Neural progenitor cell (in vitro differentiated cells): ENCODE data around the gene SEC16A. TPM values are rescaled to one million over a fixed set of nuclear protein-coding genes. Genes with fewer than 3 reads are reported as not detected.
A peak's percentile ranks its signal among the peaks of the same experiment; 100 is the strongest.

Experiments
- DNase-seq: peaks from one replicate; pipeline ENCODE4 v3.0.0-alpha.2; 2016; ENCODE audit warnings: low spot score
- H2AFZ ChIP-seq: fragments of 200-600 bp; sonication (generic); replicated peaks from 2 replicates; pipeline ENCODE4 v1.6.1; 2016; ENCODE audit warnings: antibody characterized with exemption
- H3F3A ChIP-seq: fragments of 200-600 bp; sonication (generic); 2 replicates; pipeline ENCODE4 v1.6.1; 2016; ENCODE audit warnings: antibody characterized with exemption, low read depth
- H3K27ac ChIP-seq: fragments of 200-600 bp; sonication (generic); 2 replicates; pipeline ENCODE4 v1.5.1; 2016; ENCODE audit warnings: mild to moderate bottlenecking
- H3K27me3 ChIP-seq: fragments of 200-600 bp; sonication (generic); 2 replicates; pipeline ENCODE4 v1.6.1; 2016; ENCODE audit warnings: mild to moderate bottlenecking, moderate library complexity
- H3K36me3 ChIP-seq: fragments of 200-600 bp; sonication (generic); 2 replicates; pipeline ENCODE4 v1.5.1; 2016
- H3K4me1 ChIP-seq: fragments of 200-600 bp; sonication (generic); 2 replicates; pipeline ENCODE4 v1.6.1; 2016; ENCODE audit warnings: mixed run types
- H3K4me2 ChIP-seq: fragments of 200-600 bp; sonication (generic); 2 replicates; pipeline ENCODE4 v1.6.1; 2016
- H3K4me3 ChIP-seq: fragments of 200-600 bp; sonication (generic); 2 replicates; pipeline ENCODE4 v1.5.1; 2016
- H3K79me2 ChIP-seq: fragments of 200-600 bp; sonication (generic); 2 replicates; pipeline ENCODE4 v1.6.1; 2016; ENCODE audit warnings: low read depth
- H3K9ac ChIP-seq: fragments of 200-600 bp; sonication (generic); 2 replicates; pipeline ENCODE4 v1.6.1; 2016
- H3K9me3 ChIP-seq: fragments of 200-600 bp; sonication (generic); 2 replicates; pipeline ENCODE4 v1.5.1; 2016; ENCODE audit warnings: low read depth
- H4K20me1 ChIP-seq: fragments of 200-600 bp; sonication (generic); 2 replicates; pipeline ENCODE4 v1.6.1; 2016; ENCODE audit warnings: low read depth
- H3K27ac Mint-ChIP-seq: 3 replicates; pipeline ENCODE4 v1.8.0; 2021; ENCODE audit warnings: mixed read lengths
- H3K27me3 Mint-ChIP-seq: 2 replicates; pipeline ENCODE4 v1.8.0; 2022; ENCODE audit warnings: low read depth, mild to moderate bottlenecking, inconsistent platforms, moderate library complexity, mixed read lengths; ENCODE audit not compliant: insufficient read depth
- H3K36me3 Mint-ChIP-seq: 3 replicates; pipeline ENCODE4 v1.8.0; 2021; ENCODE audit warnings: mixed read lengths
- H3K4me1 Mint-ChIP-seq: 3 replicates; pipeline ENCODE4 v1.8.0; 2021; ENCODE audit warnings: mixed read lengths
- H3K4me3 Mint-ChIP-seq: 3 replicates; pipeline ENCODE4 v1.8.0; 2021; ENCODE audit warnings: mild to moderate bottlenecking, moderate library complexity, mixed read lengths
- H3K9me3 Mint-ChIP-seq: 3 replicates; pipeline ENCODE4 v1.8.0; 2020; ENCODE audit warnings: mixed read lengths
- CTCF ChIP-seq: fragments of 200-600 bp; sonication (generic); IDR thresholded peaks from 2 replicates; pipeline ENCODE4 v1.5.1; 2017; ENCODE audit warnings: antibody characterized with exemption, mild to moderate bottlenecking
- EZH2 ChIP-seq: fragments of 200-600 bp; sonication (generic); IDR thresholded peaks from 2 replicates; pipeline ENCODE4 v1.6.1; 2017; ENCODE audit warnings: antibody characterized with exemption, mild to moderate bottlenecking, moderate library complexity
- EZH2phosphoT487 ChIP-seq: fragments of 200-600 bp; sonication (generic); IDR thresholded peaks from 2 replicates; pipeline ENCODE4 v1.6.1; 2017; ENCODE audit warnings: antibody characterized with exemption
- total RNA-seq: library from RNA; depleted of rRNA; stranded (reverse); fragments of >200 nt; gene quantifications from 2 replicates; pipeline ENCODE4 v1.2.3, GENCODE V29; 2015; ENCODE audit warnings: low replicate concordance

Gene SEC16A
- total RNA-seq, 1 donor from 2014 or later: 16.8 TPM

GRCh38 chr9:136399176-136400037 lies 83.4 kb downstream of the SEC16A start:
- Histone ChIP-seq H2AFZ (no peak overlapping the region), H3K4me2 (peak overlapping the region; percentile 85), H3K4me1 (no peaks in the 10 kb centered on the region), H3K36me3 (no peaks in the 10 kb centered on the region), H3K4me3 (peak overlapping the region; percentile 99), H4K20me1 (peaks cover 20% of the 10 kb centered on the region), H3K27me3 (no peaks in the 10 kb centered on the region), H3K9me3 (no peaks in the 10 kb centered on the region), H3K9ac (peak overlapping the region; percentile 84), H3K79me2 (peaks cover 24% of the 10 kb centered on the region), H3K27ac (no peak overlapping the region), H3F3A (peaks cover 18% of the 10 kb centered on the region)
- peak overlapping the region; percentile 92 for H3K4me3 Mint-ChIP-seq
- no peaks in the 10 kb centered on the region for H3K9me3 Mint-ChIP-seq
- H3K27me3 Mint-ChIP-seq: peaks cover 4% of the 10 kb centered on the region
- no peak for TF ChIP-seq CTCF
- no peak for TF ChIP-seq EZH2
- peaks cover 14% of the 10 kb centered on the region for H3K4me1 Mint-ChIP-seq
- DNase-seq: peak; percentile 48
- H3K36me3 Mint-ChIP-seq: peaks cover 16% of the 10 kb centered on the region
- H3K27ac Mint-ChIP-seq: peak overlapping the region; percentile 39

GRCh38 chr9:136398286-136398685 lies 84.6 kb downstream of the SEC16A start:
- H3K27me3 ChIP-seq: no peaks in the 10 kb centered on the region
- Mint-ChIP-seq H3K9me3 (no peaks in the 10 kb centered on the region), H3K36me3 (peaks cover 15% of the 10 kb centered on the region), H3K27me3 (peaks cover 4% of the 10 kb centered on the region), H3K4me1 (peaks cover 14% of the 10 kb centered on the region), H3K27ac (no peak overlapping the region), H3K4me3 (peak overlapping the region; percentile 92)
- no peaks in the 10 kb centered on the region for H3K36me3 ChIP-seq
- no peaks in the 10 kb centered on the region for H3K4me1 ChIP-seq
- H3K9ac ChIP-seq: no peak overlapping the region
- H3K79me2 ChIP-seq: peaks cover 24% of the 10 kb centered on the region
- no peak for DNase-seq
- no peak overlapping the region for H2AFZ ChIP-seq
- H3K4me3 ChIP-seq: peak overlapping the region; percentile 99
- no peak overlapping the region for H3K27ac ChIP-seq
- TF ChIP-seq EZH2phosphoT487 (no peak), CTCF (no peak), EZH2 (no peak)
- H3K4me2 ChIP-seq: no peak overlapping the region
- H3K9me3 ChIP-seq: no peaks in the 10 kb centered on the region
- H3F3A ChIP-seq: peaks cover 18% of the 10 kb centered on the region
- peaks cover 20% of the 10 kb centered on the region for H4K20me1 ChIP-seq

GRCh38 chr9:136397643-136398042 lies 85.2 kb downstream of the SEC16A start:
- TF ChIP-seq EZH2: no peak
- no peak for TF ChIP-seq EZH2phosphoT487
- no peak for TF ChIP-seq CTCF
- Mint-ChIP-seq H3K27ac (no peak overlapping the region), H3K36me3 (peaks cover 14% of the 10 kb centered on the region), H3K27me3 (peaks cover 4% of the 10 kb centered on the region), H3K4me1 (peaks cover 14% of the 10 kb centered on the region), H3K4me3 (no peak overlapping the region), H3K9me3 (no peaks in the 10 kb centered on the region)
- H3K9ac ChIP-seq: no peak overlapping the region
- peaks cover 24% of the 10 kb centered on the region for H3K79me2 ChIP-seq
- no peak overlapping the region for H2AFZ ChIP-seq
- no peaks in the 10 kb centered on the region for H3K9me3 ChIP-seq
- DNase-seq: no peak
- H3K27ac ChIP-seq: no peak overlapping the region
- peaks cover 18% of the 10 kb centered on the region for H3F3A ChIP-seq
- H3K36me3 ChIP-seq: no peaks in the 10 kb centered on the region
- peaks cover 20% of the 10 kb centered on the region for H4K20me1 ChIP-seq
- H3K27me3 ChIP-seq: no peaks in the 10 kb centered on the region
- H3K4me3 ChIP-seq: no peak overlapping the region
- H3K4me1 ChIP-seq: no peaks in the 10 kb centered on the region
- H3K4me2 ChIP-seq: no peak overlapping the region
